GM11168 (cell line): ENCODE results near the gene LINC00237.

ENCODE experiments used
- in situ Hi-C: fragments of 300-500 bp; cut with MboI; formaldehyde crosslinking; loops from one replicate; pipeline ENCODE4 v1.12.0; 2022; ENCODE audit warnings: low sequenced_read_pairs; ENCODE audit not compliant: unreplicated experiment

The LINC00237 gene

DNA sequence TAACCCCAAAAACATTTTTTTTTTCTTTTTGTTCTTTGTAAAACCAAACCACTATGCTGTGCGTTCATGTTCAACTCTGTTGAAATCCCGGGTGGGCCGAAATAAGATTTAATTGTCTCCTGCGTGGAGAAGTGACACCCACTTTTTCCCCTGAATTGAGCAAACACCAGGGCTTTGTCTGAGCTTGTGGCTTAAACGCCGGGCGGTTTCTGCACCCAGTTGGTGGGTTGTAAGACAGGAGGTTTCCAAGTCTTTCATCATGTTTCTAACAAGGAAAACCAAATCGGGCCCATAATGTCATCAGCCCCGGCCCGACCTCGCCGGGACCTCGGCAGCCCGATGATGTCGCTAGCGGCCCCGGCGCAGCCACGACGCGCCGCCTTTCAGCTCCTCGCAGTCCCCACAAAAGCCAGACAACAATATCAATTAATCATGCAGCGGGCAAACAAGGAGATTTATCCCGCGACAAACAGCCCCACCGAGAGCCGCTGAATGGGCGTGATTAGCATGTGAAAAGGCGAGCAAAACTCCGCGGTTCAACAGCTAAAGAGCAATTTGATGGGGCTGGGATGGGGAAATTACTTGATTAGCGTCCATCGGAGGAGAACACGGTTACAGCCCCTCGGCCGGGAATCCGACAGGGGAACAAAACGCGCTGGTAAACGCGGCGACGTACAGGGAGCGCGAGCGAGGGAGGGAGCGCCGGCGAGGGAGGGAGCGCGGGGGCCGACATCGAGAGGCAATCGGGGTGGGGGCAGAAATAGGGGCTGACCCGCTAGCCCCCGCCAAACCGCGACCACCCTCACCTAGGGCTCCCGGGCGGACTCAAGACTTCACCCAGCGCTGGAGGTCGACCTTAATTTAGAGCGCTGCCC is 5.3 kb downstream of the LINC00237 start:
- in situ Hi-C loops = no loop called here

DNA sequence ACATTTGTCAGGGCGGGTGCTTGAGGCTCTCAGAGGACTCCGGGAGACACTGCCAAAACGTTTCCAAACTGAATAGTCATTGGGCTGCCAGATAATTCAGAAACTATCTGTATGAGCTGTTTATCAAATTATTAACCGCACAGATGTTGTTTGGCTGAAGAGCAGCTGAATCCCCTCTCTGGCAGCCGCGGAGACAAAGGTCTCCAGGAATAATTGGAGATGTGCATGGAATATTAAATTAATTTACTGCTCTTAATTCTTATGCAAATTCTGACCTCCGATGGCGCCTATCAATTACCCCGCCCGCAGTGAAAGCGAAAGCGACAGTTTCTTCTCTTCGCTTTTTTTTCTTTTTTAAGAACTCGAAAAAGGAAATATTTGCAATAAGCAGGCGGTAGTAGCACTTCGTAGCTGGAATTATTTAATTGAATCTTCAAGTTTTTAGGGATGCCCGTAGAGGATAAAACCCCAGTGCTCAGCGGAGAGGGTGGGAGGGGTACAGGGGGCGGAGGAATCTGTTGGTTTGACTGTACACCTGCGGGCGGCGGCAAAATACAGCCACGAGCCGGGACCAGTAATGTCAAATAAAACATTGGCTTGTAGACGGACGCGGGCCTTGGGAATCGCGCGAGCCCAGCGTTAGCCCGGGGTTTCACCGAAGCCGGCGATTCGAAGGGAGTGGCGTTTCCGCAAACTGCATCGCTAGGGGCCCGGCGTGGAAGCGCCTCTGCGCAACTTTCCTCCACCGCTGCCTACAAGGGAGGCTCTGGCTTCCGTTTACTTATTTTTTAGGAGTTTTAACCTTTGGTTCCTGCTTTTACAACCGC is 6.2 kb downstream of the LINC00237 start:
- in situ Hi-C loops = loop anchor here (25.0 kb wide), 1 partner anchor 412 kb away; the partner anchor contains the start of gene NKX2-2

DNA sequence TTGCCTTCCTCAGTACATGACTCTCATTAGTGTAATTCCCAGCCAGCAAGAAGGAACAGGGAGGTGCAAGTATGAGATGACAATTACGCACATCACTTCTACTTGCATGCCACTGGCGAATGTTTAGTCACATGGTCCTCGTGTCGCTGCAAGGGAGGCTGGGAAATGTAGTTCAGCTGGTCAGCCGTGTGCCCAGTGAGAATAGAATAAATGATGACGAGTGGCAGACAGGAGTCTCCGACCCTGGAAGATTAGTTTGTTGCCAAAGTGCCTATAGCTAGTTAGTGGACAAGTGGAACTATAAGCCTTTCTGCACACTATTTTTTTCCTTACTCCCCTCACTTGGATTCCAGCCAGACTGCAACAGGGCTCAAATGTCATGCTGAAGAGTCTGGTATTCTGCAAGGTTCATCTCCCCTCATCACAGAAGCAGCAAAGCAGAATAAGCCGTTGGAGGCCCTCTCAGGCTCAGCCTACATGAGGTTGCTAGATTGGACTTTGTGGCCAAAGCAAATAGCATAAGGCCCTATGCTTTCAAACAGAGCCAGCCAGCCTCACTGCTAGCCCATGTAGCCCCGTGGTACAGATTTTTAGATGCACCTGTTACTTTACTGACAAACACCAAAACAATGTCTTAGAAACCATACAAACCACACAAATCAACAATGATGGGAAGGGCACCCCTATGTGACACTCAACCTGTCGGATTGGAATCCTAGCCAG is 9.7 kb downstream of the LINC00237 start:
- in situ Hi-C loops = loop anchor here (25.0 kb wide), 1 partner anchor 416 kb away; the partner anchor contains the start of gene NKX2-2

DNA sequence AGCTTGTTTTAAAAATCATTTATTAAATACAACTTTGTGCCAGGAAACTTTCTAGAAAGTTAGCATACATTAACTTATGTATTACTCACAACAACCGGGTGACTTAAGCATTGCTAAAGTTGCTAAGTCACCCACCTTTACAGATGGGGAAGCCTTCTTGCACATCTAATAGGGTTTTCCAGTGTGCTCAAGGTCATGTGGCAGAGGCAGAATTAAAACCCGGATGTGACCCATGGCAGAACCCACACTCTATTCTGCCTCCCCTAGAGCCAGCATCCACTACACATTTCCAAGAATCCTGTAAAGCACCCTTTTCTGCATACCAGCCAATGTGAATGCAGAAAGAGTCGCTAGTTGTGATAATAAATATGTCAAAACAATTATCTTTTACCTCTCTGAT is 13.4 kb downstream of the LINC00237 start:
- in situ Hi-C loops = loop anchor here (25.0 kb wide), 1 partner anchor 419 kb away; the partner anchor contains the start of gene NKX2-2

DNA sequence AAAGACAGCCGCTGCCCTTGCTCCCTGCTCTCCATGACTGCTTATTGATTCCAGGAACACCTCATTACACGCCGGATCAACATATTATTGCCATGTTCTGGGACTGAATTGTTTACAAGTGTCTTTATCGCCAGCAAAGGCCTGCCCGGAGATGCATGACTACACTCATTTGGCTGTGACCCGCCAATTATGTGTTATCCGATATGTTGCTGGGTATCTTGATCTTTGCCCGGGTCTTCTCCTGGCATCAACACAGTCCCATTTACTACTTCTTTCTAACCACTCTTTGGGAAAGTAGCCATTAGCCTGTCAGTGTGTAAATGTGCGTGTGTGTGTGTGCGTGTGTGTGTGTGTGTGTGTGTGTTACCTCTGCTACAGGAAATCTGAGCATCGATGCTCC is 15.4 kb downstream of the LINC00237 start:
- in situ Hi-C loops = loop anchor here (25.0 kb wide), 1 partner anchor 422 kb away; the partner anchor contains the start of gene NKX2-2

DNA sequence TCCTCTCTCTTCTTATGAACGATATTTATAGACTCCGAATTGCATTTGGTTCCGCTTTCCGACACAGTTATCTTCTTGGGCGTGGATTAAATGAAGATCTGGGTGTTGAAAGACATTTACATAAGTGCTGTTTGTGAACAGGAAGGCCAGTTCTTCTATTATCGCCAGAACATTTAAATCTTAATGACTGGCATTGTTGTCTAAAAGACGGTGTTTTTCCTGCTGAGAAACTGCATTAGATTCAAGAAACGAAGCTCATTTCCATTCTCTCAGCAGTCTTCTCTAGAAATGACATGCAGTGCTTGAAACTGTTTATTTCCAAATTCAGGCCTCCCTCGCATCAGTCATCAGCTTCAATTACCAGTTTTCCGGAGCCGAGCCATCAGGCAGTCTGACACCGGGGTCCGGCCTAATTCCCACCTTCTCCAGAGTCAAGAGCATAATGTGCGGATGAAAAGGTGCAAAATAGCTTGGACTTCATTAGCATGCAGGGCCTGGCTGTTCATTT is 16.0 kb downstream of the LINC00237 start:
- in situ Hi-C loops = loop anchor here (25.0 kb wide), 1 partner anchor 422 kb away; the partner anchor contains the start of gene NKX2-2

DNA sequence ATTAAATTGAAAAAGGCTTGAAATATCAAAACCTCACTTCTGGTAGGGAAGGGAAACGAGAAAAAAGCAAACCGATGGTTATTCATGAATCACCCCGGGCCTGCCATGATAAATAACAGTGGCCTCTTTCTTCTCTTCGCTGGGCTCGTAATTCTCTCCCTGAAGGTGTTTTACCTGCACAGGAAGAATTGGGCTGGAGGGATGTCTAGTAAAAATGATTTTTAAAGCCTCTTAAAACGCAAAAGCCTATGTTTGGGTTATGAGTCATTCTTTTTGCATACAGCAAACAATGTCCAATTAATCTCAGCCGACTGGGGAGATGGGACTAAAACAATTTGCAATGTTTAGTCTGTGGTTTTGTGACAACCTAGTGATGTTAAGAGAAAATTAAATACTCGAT is 16.8 kb downstream of the LINC00237 start:
- in situ Hi-C loops = loop anchor here (25.0 kb wide), 1 partner anchor 423 kb away; the partner anchor contains the start of gene NKX2-2

DNA sequence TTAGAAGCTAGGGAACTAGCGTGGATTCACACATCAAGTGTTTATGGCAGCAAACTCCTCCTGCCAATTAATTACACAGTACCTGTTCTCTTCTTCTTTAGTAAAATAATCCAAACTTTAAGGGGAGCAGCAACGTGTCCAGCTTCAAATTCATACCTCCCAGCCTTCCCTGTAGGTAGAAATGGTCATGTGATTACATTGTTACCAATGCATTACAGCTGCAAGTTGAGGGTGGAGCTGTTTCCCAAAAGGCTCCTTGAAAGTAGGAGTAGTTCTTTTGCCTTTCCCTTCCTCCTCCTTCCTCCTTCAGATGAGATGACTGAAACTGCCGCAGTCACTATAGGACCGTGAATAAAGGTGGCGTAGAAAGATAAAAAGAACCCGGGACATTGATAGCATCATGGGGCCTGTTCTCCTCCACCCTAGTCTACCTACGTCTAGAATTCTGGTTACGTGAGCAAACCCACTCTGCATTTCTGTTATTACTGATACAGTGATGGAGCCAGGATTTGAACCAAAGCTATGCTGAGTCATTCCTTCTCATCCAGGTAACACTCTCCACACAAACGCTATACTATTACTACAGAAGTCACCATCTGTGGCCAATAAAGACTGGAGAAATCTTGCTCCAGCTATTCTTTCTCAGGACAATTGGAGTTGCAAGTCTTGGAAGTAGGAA is 18.2 kb downstream of the LINC00237 start:
- in situ Hi-C loops = loop anchor here (25.0 kb wide), 1 partner anchor 424 kb away; the partner anchor contains the start of gene NKX2-2

DNA sequence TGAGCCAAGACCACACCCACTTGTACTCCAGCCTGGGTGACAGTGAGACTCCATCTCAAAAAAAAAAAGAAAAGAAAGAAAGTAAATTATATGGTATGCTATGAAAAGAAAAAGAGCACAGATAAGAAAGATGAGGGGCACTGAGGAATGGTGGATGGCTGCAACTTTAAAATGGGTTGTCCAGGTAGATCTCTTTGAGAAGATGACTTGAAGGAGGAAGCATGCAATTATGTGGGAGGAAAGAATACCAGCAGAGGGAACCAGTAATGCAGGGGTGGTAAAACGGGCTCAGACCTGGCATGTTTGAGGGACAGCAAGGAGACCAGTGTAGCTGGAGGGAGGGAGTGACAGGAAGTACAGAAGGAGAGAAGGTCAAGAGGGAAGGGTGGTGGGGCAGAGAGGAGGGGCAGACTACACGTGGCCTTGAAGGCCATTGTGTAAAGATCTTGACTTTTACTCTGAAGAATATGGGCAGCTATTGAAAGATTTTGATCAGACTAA is 22.3 kb downstream of the LINC00237 start:
- in situ Hi-C loops = loop anchor here (25.0 kb wide), 1 partner anchor 428 kb away; the partner anchor contains the start of gene NKX2-2

DNA sequence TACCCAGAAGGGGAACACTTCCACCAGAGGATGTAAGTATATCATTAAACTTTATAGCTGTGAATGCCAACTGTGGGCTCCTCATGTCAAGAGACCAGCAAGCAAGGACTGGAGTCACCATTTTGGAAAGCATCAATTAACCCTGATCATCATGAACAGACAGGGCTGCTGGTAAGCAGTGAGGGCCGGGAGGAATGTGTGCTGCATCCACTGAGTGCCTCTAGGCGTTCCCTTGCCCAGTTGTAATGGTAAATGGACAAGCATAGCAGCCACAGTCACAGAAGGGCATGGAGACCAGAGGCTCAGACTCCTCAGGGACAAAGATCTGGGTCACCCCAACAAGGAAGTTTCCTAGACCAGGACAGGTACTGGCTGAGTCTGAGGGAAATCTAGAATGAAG is 23.6 kb downstream of the LINC00237 start:
- in situ Hi-C loops = loop anchor here (25.0 kb wide), 1 partner anchor 430 kb away; the partner anchor contains the start of gene NKX2-2

DNA sequence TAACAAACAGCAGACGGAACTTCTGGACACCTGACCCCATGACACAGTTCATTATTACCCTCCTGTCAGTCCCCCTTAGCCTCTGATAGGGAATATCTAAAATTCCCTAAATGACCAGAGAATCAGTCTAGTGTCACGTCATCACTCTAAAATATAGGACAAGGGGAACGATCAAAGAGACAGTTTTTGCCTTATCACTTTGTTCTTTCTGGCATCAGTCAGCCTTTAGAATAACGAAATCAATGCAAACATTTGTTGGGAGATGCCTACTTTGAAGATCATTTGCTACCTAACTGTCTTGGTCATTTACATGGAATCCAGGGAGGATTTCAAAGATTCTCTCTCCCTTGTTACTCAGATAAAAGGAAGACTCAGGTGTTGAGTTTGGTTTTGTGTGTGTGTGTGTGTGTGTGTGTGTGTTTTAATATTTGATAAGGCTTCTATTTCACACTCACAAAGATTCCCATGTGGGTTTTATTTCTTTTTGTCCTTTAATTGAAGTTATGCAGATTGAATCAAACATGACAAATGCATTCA is 28.3 kb downstream of the LINC00237 start:
- in situ Hi-C loops = loop anchor here (25.0 kb wide), 1 partner anchor 434 kb away; the partner anchor contains the start of gene NKX2-2

DNA sequence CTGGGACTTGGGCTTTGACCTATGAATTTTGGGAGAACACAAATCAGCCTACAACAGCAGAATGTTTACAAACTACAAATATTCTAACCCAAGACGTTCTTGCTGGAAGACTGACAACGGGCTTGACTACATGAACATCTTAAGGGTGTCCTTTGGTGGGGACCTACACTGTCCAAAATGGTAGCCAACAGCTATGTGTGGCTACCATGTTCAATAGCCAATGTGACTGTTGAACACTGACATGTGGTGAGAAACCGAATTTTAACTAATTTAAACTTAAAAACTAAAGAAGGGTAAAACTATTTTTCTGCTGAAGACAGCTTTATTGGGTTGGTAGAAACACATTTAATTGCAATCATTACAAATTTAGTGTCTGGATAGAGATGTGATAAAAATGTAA is 30.1 kb downstream of the LINC00237 start:
- in situ Hi-C loops = loop anchor here (25.0 kb wide), 1 partner anchor 436 kb away; the partner anchor contains the start of gene NKX2-2

DNA sequence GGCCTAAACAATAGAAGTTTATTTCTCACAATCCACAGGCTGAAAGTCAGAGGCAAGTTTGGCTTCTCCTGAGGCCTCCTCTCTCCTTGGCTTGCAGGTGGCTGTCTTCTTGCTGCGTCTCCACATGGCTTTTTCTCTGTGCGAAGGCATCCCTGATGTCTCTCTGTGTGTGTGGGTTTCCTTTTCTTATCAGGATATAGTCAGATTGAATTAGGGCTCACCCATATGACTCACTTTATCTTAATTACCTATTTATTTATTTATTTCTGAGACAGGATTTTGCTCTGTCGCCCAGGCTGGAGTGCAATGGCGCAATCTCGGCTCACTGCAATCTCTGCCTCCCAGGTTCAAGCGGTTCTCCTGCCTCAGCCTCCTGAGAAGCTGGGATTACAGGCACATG is 30.7 kb downstream of the LINC00237 start:
- in situ Hi-C loops = loop anchor here (25.0 kb wide), 1 partner anchor 437 kb away; the partner anchor contains the start of gene NKX2-2

DNA sequence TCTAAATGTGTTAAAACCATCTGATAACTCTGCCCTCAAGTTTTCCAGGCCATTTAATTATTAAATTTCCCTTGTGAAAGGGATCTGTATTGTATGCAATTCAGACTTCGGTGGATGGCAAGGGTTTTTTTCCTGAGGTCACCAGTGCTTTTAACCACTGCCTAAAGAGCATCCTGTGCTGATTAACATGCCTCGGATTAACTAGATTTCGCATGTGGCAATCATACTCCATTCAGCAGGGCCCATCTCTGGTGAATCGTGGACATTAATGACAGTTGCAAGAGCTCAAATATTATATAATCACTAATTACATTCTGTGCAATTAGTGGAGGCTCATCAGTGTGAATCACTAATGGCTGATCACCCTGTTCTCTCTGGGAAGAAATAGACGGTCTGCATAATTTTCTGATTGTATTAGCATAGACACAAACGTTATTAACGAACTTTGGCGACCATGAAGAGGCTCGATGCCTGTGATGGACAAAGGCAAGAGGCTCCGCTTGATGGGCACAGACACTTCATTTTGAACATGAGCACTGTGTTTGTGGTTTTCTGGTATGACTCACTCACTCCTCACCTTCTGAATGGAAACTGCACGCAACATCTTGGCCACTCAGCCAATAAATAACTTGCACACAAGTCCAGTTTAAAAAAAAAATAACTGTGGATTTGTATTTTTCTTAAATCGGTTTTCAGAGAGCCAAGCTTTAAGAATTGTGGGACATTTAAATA is 31.4 kb downstream of the LINC00237 start:
- in situ Hi-C loops = loop anchor here (25.0 kb wide), 1 partner anchor 438 kb away; the partner anchor contains the start of gene NKX2-2

DNA sequence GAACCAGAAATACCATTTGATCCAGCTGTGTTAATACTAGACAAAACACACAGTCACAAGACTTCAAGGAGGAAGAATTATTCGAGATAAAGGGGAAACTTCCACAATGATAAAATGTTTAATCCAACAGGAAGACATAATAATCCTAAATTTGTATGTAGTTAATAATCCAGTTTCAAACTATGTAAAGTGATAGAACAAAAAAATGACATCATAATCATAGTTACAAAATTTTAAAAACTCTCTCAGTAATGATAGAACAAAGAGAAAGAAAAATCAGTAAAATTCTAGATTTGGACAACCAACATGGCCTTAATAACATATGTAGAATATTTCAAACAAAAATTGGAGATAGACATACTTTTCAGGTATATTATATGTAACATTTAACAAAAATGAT is 38.9 kb downstream of the LINC00237 start:
- in situ Hi-C loops = no loop called here

DNA sequence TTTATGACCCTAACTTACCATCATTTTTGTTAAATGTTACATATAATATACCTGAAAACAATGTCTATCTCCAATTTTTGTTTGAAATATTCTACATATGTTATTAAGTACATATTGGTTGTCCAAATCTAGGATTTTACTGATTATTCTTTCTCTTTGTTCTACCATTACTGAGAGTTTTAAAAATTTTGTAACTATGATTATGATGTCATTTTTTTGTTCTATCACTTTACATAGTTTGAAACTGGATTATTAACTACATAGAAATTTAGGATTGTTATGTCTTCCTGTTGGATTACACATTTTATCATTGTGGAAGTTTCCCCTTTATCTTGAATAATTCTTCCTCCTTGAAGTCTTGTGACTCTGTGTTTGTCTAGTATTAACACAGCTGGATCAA is 41.2 kb downstream of the LINC00237 start:
- in situ Hi-C loops = no loop called here

DNA sequence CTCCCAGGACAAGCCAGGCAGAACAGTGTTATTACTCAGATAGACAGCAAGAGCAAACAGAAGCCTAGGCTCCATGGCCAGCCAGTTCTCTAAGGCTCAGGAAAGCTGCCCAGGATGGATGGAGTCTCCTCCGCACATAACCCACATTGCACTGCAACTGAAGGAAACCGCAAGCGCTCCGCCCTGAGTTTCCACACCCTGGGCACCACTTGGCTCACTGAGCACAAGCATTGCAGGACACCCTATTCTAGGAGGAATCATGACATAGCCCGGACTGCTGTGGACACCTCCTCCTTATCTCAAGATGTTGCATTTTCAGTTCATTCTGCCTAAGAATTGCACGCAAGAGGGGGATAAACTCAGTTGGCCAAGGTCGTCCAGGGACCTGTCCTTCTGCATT is 42.9 kb downstream of the LINC00237 start:
- in situ Hi-C loops = no loop called here
